ENCODE data around the gene SPHKAP. TPM values are rescaled to one million over a fixed set of nuclear protein-coding genes. Genes with fewer than 3 reads are reported as not detected.
"Not testable (repeated sequence)": the region's sequence is repeated elsewhere in the genome, so short reads cannot be mapped to it uniquely, and the experiment has no call there.

SPHKAP gene
- total and polyA plus RNA-seq, 3 donors from 2014 or later: 0.22 to 1.5 (median 0.87) TPM

- TF ChIP-seq POLR2A (IDR thresholded peaks at IDR 0.05): no peak
- no peak for TF ChIP-seq CTCF (IDR thresholded peaks at IDR 0.05)
- Histone ChIP-seq H3K4me1 (no peaks in the 10 kb centered on the region), H3K4me3 (no peak overlapping the region), H3K27ac (no peak overlapping the region), H3K9me3 (no peaks in the 10 kb centered on the region), H3K36me3 (ENCODE audit: low read depth, missing control alignments) (no peaks in the 10 kb centered on the region), H3K27me3 (no peaks in the 10 kb centered on the region)
- no peak for DNase-seq
- intact Hi-C loops (cut with DNase I; ENCODE audit: low total_unique reads): no loop called here
- 87 to 94% methylated on average over 3 of the region's 3 CpGs for WGBS, 2 donors
Measured at GRCh38 chr2:227960317-227960716, 221.2 kb downstream of the SPHKAP start.

- H3K27ac ChIP-seq: no peak overlapping the region
- no peaks in the 10 kb centered on the region for H3K27me3 ChIP-seq
- H3K4me1 ChIP-seq: no peaks in the 10 kb centered on the region
- TF ChIP-seq POLR2A (IDR thresholded peaks at IDR 0.05): no peak
- TF ChIP-seq CTCF (IDR thresholded peaks at IDR 0.05): no peak
- intact Hi-C loops (cut with DNase I; ENCODE audit: low total_unique reads): no loop called here
- no peaks in the 10 kb centered on the region for H3K36me3 ChIP-seq (ENCODE audit: low read depth, missing control alignments)
- no peak for DNase-seq
- 88 to 89% methylated on average over 2 of the region's 2 CpGs for whole genome bisulfite sequencing, 2 donors
- no peaks in the 10 kb centered on the region for H3K9me3 ChIP-seq
- no peak overlapping the region for H3K4me3 ChIP-seq
Measured at GRCh38 chr2:227942965-227943364, 238.5 kb downstream of the SPHKAP start.

DNA sequence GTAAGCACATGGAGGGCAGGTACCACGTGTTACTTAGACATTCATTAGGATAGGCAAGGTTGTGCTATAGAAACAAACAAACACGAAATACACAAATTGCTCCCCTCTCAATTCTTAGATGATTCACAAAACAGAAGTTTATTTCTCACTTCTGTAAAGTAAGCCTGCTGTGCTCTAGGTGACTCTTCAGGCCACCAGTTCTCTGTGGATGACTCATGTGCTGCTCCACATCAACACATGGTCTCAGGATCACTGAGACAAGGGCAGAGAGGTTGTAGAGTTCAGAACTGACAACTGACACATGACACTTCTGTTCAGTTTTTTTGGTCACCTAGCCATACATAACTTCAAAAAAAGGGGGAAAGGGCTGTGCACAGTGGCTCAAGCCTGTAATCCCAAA is 239.5 kb downstream of the SPHKAP start:
- no peak for DNase-seq
- WGBS, 2 donors: 75 to 91% methylated on average over 2 of the region's 2 CpGs
- TF ChIP-seq POLR2A (IDR thresholded peaks at IDR 0.05): no peak
- no peak for TF ChIP-seq CTCF (IDR thresholded peaks at IDR 0.05)

GRCh38 chr2:227939271-227940027 is 242.0 kb downstream of the SPHKAP start:
- TF ChIP-seq CTCF (IDR thresholded peaks at IDR 0.05) (peak in 1 of 3 experiments; percentile 29), POLR2A (IDR thresholded peaks at IDR 0.05) (no peak)
- DNase-seq: peak; percentile 21

More for the DNA sequence above, 239.5 kb downstream of the SPHKAP start:
- Histone ChIP-seq H3K27ac (no peak overlapping the region), H3K4me1 (no peaks in the 10 kb centered on the region), H3K27me3 (no peaks in the 10 kb centered on the region), H3K4me3 (no peak overlapping the region), H3K9me3 (no peaks in the 10 kb centered on the region), H3K36me3 (ENCODE audit: low read depth, missing control alignments) (no peaks in the 10 kb centered on the region)
- intact Hi-C loops (cut with DNase I; ENCODE audit: low total_unique reads): no loop called here

GRCh38 chr2:227936249-227936648 is 245.2 kb downstream of the SPHKAP start:
- DNase-seq; H3K4me3 ChIP-seq; intact Hi-C loops (cut with DNase I; ENCODE audit: low total_unique reads); H3K27me3 ChIP-seq; H3K4me1 ChIP-seq; H3K9me3 ChIP-seq; H3K36me3 ChIP-seq (ENCODE audit: low read depth, missing control alignments); H3K27ac ChIP-seq: not testable (repeated sequence)
- WGBS, 2 donors: 40 to 58% methylated on average over 7 of the region's 7 CpGs

More at GRCh38 chr2:227939271-227940027, 242.0 kb downstream of the SPHKAP start:
- 56 to 62% methylated on average over 11 of the region's 11 CpGs for WGBS, 2 donors
- no peaks in the 10 kb centered on the region for H3K36me3 ChIP-seq (ENCODE audit: low read depth, missing control alignments)
- H3K4me1 ChIP-seq: no peaks in the 10 kb centered on the region
- H3K4me3 ChIP-seq: no peak overlapping the region
- H3K27me3 ChIP-seq: no peaks in the 10 kb centered on the region
- H3K27ac ChIP-seq: no peak overlapping the region
- intact Hi-C loops (cut with DNase I; ENCODE audit: low total_unique reads): no loop called here
- H3K9me3 ChIP-seq: no peaks in the 10 kb centered on the region

All from testis (tissue), 3 donors.